ENCODE results near the gene COPS8. TPM values are rescaled to one million over a fixed set of nuclear protein-coding genes. Genes with fewer than 3 reads are reported as not detected.

COPS8 gene
- total RNA-seq, 6 experiments from 2014 or later, result 86.8 to 107 (median 99.8) TPM

DNA sequence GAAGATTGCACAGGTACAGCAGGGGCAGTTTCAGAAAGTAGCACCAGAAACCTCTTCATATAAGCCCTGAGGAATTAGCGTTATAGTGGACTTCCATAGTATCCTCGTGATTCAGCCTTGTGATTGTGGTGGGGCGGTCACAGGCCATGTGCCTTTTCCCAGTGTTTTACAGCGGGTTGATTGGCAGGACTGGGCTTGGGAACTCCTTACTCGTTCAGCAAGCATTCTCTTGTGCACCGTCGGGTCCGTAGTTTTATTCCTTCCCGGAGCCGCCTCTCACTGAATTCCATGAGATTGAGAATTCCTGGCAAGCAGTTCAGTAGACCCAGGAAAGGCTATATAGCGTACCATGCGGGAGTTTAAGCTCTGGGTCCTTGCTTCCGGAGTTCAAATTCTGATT, 5.2 kb downstream of the COPS8 start:
- Mint-ChIP-seq H3K27me3 (ENCODE audit: insufficient read depth) (no peaks in the 10 kb centered on the region), H3K36me3 (ENCODE audit: low read depth) (peaks cover 13% of the 10 kb centered on the region), H3K9me3 (no peaks in the 10 kb centered on the region), H3K27ac (no peak overlapping the region), H3K4me3 (no peak overlapping the region), H3K4me1 (ENCODE audit: low read depth) (peaks cover 58% of the 10 kb centered on the region)
- no peak for DNase-seq
- no peak for TF ChIP-seq CTCF (IDR thresholded peaks at IDR 0.05)

DNA sequence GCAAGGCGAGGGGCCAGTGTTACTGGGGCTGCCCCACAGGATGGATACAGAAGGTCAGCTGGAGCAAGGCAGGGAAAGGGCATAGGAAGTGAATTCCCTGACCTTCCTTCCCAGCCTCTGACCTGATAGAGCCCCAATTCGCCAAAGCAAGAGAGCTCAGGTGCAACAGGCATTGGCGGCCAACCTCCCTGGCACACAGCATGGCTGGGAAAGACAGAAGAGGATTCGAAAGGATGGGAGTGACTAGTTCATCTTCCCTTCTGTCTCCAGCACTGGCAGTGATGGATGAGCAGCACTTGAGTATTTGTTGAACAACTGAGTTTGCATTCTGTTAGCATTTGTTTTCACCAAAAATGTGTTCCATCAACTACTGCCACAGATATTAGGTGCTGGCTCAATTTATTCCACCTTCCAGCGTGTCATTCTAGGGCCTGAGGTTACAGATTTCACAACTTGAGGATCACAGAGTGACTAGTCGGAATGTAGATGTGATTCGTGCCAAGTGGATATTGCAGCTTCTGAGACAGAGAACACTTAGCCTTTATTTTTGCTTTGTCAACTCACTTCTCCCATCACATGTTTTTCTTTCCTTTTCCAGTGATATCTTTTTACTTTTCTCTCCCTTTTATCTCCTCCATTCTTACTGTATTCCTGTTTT, 6.2 kb downstream of the COPS8 start:
- Mint-ChIP-seq H3K27ac (peak overlapping the region; percentile 17), H3K9me3 (no peaks in the 10 kb centered on the region), H3K4me1 (ENCODE audit: low read depth) (peaks cover 63% of the 10 kb centered on the region), H3K4me3 (no peak overlapping the region), H3K36me3 (ENCODE audit: low read depth) (peaks cover 23% of the 10 kb centered on the region), H3K27me3 (ENCODE audit: insufficient read depth) (no peaks in the 10 kb centered on the region)
- peak; percentile 28 for DNase-seq
- no peak for TF ChIP-seq CTCF (IDR thresholded peaks at IDR 0.05)

DNA sequence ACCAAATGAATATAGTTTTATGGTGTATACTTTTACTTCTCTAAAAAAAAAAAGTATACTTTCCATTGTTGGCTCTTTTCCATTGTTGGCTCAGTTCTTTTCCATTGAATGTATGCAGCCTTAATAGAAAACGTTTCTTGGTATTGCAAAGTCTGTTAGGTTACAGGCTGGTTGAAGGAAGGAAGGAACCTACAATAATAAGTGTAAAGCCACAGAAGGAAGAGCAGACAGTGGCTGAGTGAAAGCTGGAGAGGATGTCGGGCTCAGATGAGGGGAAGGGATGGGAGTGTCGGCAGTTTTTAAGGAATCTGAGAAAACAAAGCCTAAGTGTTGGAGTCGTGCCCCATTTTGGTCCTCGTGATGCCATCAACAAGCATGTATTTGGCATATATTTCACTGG, 6.8 kb downstream of the COPS8 start:
- H3K4me3 Mint-ChIP-seq, result no peak overlapping the region
- H3K9me3 Mint-ChIP-seq, result no peaks in the 10 kb centered on the region
- peaks cover 64% of the 10 kb centered on the region for H3K4me1 Mint-ChIP-seq (ENCODE audit: low read depth)
- peak overlapping the region; percentile 17; the same call in 1 of the 2 replicates for H3K27ac Mint-ChIP-seq
- no peaks in the 10 kb centered on the region for H3K27me3 Mint-ChIP-seq (ENCODE audit: insufficient read depth)
- no peak for DNase-seq
- H3K36me3 Mint-ChIP-seq (ENCODE audit: low read depth), result peaks cover 27% of the 10 kb centered on the region
- no peak for TF ChIP-seq CTCF (IDR thresholded peaks at IDR 0.05)

DNA sequence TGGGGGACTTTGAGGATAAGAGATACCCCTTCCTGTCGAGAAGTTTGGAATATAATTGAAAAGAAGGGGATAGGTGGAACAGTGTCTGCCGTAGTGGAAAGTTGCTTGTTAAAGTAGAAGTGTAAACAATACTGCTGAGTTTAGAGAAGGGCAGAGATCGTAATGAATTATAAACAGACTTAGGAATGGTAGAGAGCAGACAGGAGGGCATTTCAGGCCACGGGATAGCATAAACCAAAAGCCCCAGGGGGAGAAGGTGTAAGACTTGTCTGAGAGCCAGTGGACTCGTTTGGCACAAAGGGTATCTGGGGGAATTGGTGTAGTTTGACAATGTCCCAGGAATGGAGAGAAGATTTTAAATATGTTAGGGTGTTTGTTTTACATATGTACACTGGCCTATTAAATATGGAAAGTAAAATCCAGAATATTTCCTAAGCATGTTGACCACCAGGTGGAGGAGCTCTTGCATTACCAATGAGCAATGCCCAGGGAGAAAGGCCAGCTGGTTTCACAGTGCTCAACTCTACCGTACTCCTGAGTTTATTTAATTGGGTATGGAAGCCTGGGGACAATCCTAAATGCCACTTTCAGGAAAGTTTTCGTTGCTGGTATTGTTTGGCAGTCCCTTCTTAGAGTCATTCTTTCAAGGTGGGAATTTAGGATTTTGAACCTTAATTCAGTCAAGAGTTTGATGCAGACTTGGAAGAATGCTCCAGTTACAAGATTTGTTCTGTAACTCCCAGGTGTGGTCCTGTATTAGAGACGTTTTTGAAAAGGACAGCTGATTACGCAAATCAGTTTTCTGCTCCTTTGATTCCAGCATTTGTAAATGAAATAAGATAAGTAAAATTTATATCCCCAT, 7.5 kb downstream of the COPS8 start:
- no peaks in the 10 kb centered on the region for H3K27me3 Mint-ChIP-seq (ENCODE audit: insufficient read depth)
- peak overlapping the region; percentile 32; the same call in 1 of the 2 replicates for H3K27ac Mint-ChIP-seq
- DNase-seq, result peak; percentile 61
- H3K36me3 Mint-ChIP-seq (ENCODE audit: low read depth), result peaks cover 29% of the 10 kb centered on the region
- H3K4me1 Mint-ChIP-seq (ENCODE audit: low read depth), result peaks cover 64% of the 10 kb centered on the region
- TF ChIP-seq CTCF (IDR thresholded peaks at IDR 0.05), result peak; percentile 83
- no peak overlapping the region for H3K4me3 Mint-ChIP-seq
- H3K9me3 Mint-ChIP-seq, result no peaks in the 10 kb centered on the region

- Mint-ChIP-seq H3K27ac (peak overlapping the region; percentile 76), H3K4me3 (peak overlapping the region; percentile 74), H3K36me3 (ENCODE audit: low read depth) (peaks cover 50% of the 10 kb centered on the region)
These were observed 10.5 kb downstream of the COPS8 start for GRCh38 chr2:237096201-237096600.

More at GRCh38 chr2:237096201-237096600, 10.5 kb downstream of the COPS8 start:
- no peak for DNase-seq
- no peaks in the 10 kb centered on the region for H3K27me3 Mint-ChIP-seq (ENCODE audit: insufficient read depth)
- H3K9me3 Mint-ChIP-seq, result no peaks in the 10 kb centered on the region
- no peak for TF ChIP-seq CTCF (IDR thresholded peaks at IDR 0.05)
- peaks cover 64% of the 10 kb centered on the region for H3K4me1 Mint-ChIP-seq (ENCODE audit: low read depth)

Data from HFFc6 (cell line).